GM06990 (cell line): Measurements from ENCODE around the gene VAPB.
"Not testable (repeated sequence)": the region's sequence is repeated elsewhere in the genome, so short reads cannot be mapped to it uniquely, and the experiment has no call there.

Experiments used
- DNase-seq: peaks from one replicate; pipeline ENCODE4 v3.0.0-alpha.2; 2011; ENCODE audit not compliant: insufficient read length; ENCODE audit errors: extremely low read depth
- H3K27me3 ChIP-seq: replicated peaks from 2 replicates; pipeline ENCODE4 v1.6.0; 2011; ENCODE audit warnings: low read length; ENCODE audit not compliant: control insufficient read depth, insufficient read depth
- H3K36me3 ChIP-seq: 2 replicates; pipeline ENCODE4 v1.5.1; 2011; ENCODE audit warnings: low read length; ENCODE audit not compliant: control insufficient read depth, insufficient read depth
- H3K4me3 ChIP-seq: replicated peaks from 2 replicates; pipeline ENCODE4 v1.5.1; 2011; ENCODE audit warnings: low read depth, mild to moderate bottlenecking, control low read depth, low read length
- TF ChIP-seq, protein P1 (sequence below): IDR thresholded peaks from 2 replicates; pipeline ENCODE4 v1.5.1; 2011; ENCODE audit warnings: low read length, control low read depth, mild to moderate bottlenecking, inconsistent platforms; ENCODE audit not compliant: insufficient read depth, poor library complexity, severe bottlenecking

The VAPB gene

GRCh38 chr20:58362206-58362516, 26.9 kb upstream of the VAPB start:
- Histone ChIP-seq H3K36me3 (peaks cover 2% of the 10 kb centered on the region; the same call in 1 of the 2 replicates), H3K4me3 (no peak overlapping the region), H3K27me3 (no peaks in the 10 kb centered on the region)
- TF ChIP-seq, protein P1, sequence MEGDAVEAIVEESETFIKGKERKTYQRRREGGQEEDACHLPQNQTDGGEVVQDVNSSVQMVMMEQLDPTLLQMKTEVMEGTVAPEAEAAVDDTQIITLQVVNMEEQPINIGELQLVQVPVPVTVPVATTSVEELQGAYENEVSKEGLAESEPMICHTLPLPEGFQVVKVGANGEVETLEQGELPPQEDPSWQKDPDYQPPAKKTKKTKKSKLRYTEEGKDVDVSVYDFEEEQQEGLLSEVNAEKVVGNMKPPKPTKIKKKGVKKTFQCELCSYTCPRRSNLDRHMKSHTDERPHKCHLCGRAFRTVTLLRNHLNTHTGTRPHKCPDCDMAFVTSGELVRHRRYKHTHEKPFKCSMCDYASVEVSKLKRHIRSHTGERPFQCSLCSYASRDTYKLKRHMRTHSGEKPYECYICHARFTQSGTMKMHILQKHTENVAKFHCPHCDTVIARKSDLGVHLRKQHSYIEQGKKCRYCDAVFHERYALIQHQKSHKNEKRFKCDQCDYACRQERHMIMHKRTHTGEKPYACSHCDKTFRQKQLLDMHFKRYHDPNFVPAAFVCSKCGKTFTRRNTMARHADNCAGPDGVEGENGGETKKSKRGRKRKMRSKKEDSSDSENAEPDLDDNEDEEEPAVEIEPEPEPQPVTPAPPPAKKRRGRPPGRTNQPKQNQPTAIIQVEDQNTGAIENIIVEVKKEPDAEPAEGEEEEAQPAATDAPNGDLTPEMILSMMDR = no peak
- DNase-seq = no peak

DNA sequence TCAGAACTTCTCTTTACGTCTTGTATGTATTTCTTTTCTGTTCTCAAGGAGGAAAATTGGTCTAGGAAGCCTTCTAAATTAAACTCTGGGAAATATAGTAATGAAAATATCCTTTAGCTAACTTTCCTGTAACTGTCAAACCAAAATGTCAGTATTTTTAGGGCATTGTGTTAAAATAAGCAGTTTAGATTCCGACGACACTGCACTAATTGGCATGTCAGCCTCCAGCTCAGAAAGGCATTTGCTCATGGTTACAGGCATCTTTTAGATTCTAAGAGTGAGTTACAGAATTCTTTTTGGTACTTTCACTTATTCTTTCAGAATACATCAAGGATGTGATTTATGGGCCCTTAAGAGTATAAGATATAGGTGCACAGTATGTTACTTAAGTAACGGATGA, 26.1 kb upstream of the VAPB start:
- H3K27me3 ChIP-seq = no peaks in the 10 kb centered on the region
- no peak for DNase-seq
- no peak overlapping the region for H3K4me3 ChIP-seq
- TF ChIP-seq, protein P1 = no peak
- peaks cover 5% of the 10 kb centered on the region; the same call in 1 of the 2 replicates for H3K36me3 ChIP-seq

GRCh38 chr20:58366866-58367265, 22.2 kb upstream of the VAPB start:
- TF ChIP-seq, protein P1 = no peak
- H3K36me3 ChIP-seq = peaks cover 2% of the 10 kb centered on the region; the same call in 1 of the 2 replicates
- no peak for DNase-seq
- no peak overlapping the region for H3K4me3 ChIP-seq
- H3K27me3 ChIP-seq = no peaks in the 10 kb centered on the region

- no peaks in the 10 kb centered on the region for H3K27me3 ChIP-seq
- no peak overlapping the region for H3K4me3 ChIP-seq
- no peak for DNase-seq
- H3K36me3 ChIP-seq = peaks cover under 1% of the 10 kb centered on the region; the same call in 1 of the 2 replicates
- TF ChIP-seq, protein P1 = no peak
Measured at GRCh38 chr20:58372806-58373205, 16.2 kb upstream of the VAPB start.

- H3K27me3 ChIP-seq, H3K36me3 ChIP-seq, H3K4me3 ChIP-seq, DNase-seq: not testable (repeated sequence)
Measured at GRCh38 chr20:58373296-58373695, 15.7 kb upstream of the VAPB start.

DNA sequence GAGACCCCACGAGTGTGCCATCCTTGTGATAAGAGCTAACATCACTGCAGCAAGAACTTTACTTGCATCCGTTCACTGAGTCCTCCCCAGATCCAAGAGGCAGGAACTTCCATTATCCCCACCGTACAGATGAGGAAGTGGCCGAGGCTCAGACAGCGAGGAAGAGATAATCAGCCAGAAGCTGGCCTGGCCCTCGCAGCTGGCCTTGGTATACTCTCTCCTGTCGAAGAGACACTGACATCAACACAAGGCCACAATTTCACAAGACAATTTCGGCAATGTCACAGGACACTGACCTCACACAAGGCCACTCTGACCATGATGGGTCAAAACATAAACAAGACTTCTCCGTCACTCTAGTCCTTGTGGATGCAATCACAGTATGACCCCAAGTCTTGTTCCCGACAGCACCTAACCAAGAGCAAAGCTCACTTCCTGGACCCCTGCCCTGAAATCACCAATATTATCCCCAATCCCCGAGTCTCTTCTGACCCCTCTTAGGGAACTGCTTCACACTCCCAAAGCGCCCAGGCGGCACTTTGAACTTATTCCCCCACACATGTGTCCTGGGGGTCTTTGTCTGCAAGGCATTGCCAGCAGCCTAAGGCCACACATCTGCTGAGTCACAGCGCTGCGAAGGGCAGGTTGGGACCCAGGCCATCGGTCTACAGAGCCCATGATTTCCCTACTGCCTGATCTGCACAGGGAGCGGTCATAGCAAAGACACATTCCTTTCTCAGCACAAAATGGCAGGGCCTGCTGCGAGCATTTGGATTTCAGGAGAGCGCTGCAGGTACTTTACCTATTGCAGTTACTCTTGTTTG, 14.8 kb upstream of the VAPB start:
- Histone ChIP-seq H3K36me3 (no peaks in the 10 kb centered on the region), H3K4me3 (no peak overlapping the region), H3K27me3 (no peaks in the 10 kb centered on the region)
- DNase-seq = no peak
- TF ChIP-seq, protein P1 = no peak
